ENCODE measurements around the gene CLEC4F.
"Not testable (repeated sequence)": the region's sequence is repeated elsewhere in the genome, so short reads cannot be mapped to it uniquely, and the experiment has no call there.

- not testable (repeated sequence) for TF ChIP-seq CTCF (IDR thresholded peaks at IDR 0.05); POLR2A (IDR thresholded peaks at IDR 0.05); POLR2AphosphoS5 (IDR thresholded peaks at IDR 0.05; ENCODE audit: insufficient read depth in 1 of 2, low read depth in 1 of 2)
These were observed 22.4 kb downstream of the CLEC4F start for GRCh38 chr2:70797996-70798395.

Data from vagina (tissue), 2 donors.